ENCODE data around the gene ADRA1B. TPM values are rescaled to one million over a fixed set of nuclear protein-coding genes. Genes with fewer than 3 reads are reported as not detected.

ADRA1B gene
- total RNA-seq, 1 donor from 2014 or later, result 2.9 TPM

DNA sequence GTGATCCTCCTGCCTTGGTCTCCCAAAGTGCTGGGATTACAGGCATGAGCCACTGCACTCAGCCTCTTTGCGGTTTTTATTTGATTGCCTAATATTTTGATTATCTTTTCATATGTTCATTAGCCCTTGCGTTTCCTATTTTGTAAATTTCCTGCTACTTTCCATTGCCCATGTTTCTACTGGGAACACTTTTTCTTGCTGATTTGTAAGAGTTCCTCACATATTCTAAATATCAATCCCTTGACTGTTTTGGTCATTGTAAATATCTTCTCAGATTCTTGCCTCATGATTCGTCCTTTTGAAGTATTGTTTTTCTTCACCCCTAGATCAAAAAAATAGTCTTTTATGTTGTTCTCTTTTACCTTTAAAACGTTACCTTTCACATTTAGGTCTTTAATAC is 54.8 kb downstream of the ADRA1B start:
- H3K27me3 Mint-ChIP-seq, result peaks cover 84% of the 10 kb centered on the region
- TF ChIP-seq CTCF (conservative IDR thresholded peaks at IDR 0.05), result no peak
- H3K4me1 Mint-ChIP-seq (ENCODE audit: unreplicated experiment), result no peaks in the 10 kb centered on the region
- H3K4me3 Mint-ChIP-seq, result peak overlapping the region; percentile 74
- H3K36me3 Mint-ChIP-seq, result no peaks in the 10 kb centered on the region
- DNase-seq (ENCODE audit: extremely low spot score, unreplicated experiment), result no peak
- no peaks in the 10 kb centered on the region for H3K9me3 Mint-ChIP-seq
- no peak overlapping the region for H3K27ac Mint-ChIP-seq

GRCh38 chr5:159971514-159971913 is 55.2 kb downstream of the ADRA1B start:
- peaks cover 81% of the 10 kb centered on the region for H3K27me3 Mint-ChIP-seq
- no peak overlapping the region for H3K27ac Mint-ChIP-seq
- no peaks in the 10 kb centered on the region for H3K9me3 Mint-ChIP-seq
- H3K4me1 Mint-ChIP-seq (ENCODE audit: unreplicated experiment), result no peaks in the 10 kb centered on the region
- no peaks in the 10 kb centered on the region for H3K36me3 Mint-ChIP-seq
- H3K4me3 Mint-ChIP-seq, result peak overlapping the region; percentile 74
- DNase-seq (ENCODE audit: extremely low spot score, unreplicated experiment), result no peak
- TF ChIP-seq CTCF (conservative IDR thresholded peaks at IDR 0.05), result no peak

DNA sequence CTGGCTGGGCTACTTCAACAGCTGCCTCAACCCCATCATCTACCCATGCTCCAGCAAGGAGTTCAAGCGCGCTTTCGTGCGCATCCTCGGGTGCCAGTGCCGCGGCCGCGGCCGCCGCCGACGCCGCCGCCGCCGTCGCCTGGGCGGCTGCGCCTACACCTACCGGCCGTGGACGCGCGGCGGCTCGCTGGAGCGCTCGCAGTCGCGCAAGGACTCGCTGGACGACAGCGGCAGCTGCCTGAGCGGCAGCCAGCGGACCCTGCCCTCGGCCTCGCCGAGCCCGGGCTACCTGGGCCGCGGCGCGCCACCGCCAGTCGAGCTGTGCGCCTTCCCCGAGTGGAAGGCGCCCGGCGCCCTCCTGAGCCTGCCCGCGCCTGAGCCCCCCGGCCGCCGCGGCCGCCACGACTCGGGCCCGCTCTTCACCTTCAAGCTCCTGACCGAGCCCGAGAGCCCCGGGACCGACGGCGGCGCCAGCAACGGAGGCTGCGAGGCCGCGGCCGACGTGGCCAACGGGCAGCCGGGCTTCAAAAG is 55.7 kb downstream of the ADRA1B start:
- DNase-seq (ENCODE audit: extremely low spot score, unreplicated experiment), result no peak
- no peaks in the 10 kb centered on the region for H3K4me1 Mint-ChIP-seq (ENCODE audit: unreplicated experiment)
- H3K27ac Mint-ChIP-seq, result no peak overlapping the region
- peak overlapping the region; percentile 74 for H3K4me3 Mint-ChIP-seq
- no peaks in the 10 kb centered on the region for H3K36me3 Mint-ChIP-seq
- peaks cover 80% of the 10 kb centered on the region for H3K27me3 Mint-ChIP-seq
- no peaks in the 10 kb centered on the region for H3K9me3 Mint-ChIP-seq
- TF ChIP-seq CTCF (conservative IDR thresholded peaks at IDR 0.05), result peak; percentile 32

- H3K27ac Mint-ChIP-seq, result no peak overlapping the region
- DNase-seq (ENCODE audit: extremely low spot score, unreplicated experiment), result no peak
- H3K4me3 Mint-ChIP-seq, result peak overlapping the region; percentile 80
- TF ChIP-seq CTCF (conservative IDR thresholded peaks at IDR 0.05), result no peak
- H3K36me3 Mint-ChIP-seq, result no peaks in the 10 kb centered on the region
- no peaks in the 10 kb centered on the region for H3K9me3 Mint-ChIP-seq
- peaks cover 81% of the 10 kb centered on the region for H3K27me3 Mint-ChIP-seq
- H3K4me1 Mint-ChIP-seq (ENCODE audit: unreplicated experiment), result no peaks in the 10 kb centered on the region
Measured at GRCh38 chr5:159972538-159973362, 56.5 kb downstream of the ADRA1B start.

GRCh38 chr5:159975462-159976019 is 59.3 kb downstream of the ADRA1B start:
- H3K36me3 Mint-ChIP-seq, result no peaks in the 10 kb centered on the region
- no peak for DNase-seq (ENCODE audit: extremely low spot score, unreplicated experiment)
- no peaks in the 10 kb centered on the region for H3K9me3 Mint-ChIP-seq
- H3K27ac Mint-ChIP-seq, result no peak overlapping the region
- TF ChIP-seq CTCF (conservative IDR thresholded peaks at IDR 0.05), result no peak
- no peak overlapping the region for H3K4me3 Mint-ChIP-seq
- no peaks in the 10 kb centered on the region for H3K4me1 Mint-ChIP-seq (ENCODE audit: unreplicated experiment)
- H3K27me3 Mint-ChIP-seq, result peaks cover 82% of the 10 kb centered on the region
